Liver (tissue), 3 donors: ENCODE results near the gene AOAH.

Experiments used
- CTCF ChIP-seq: fragments of 150-350 bp; IDR thresholded peaks from 2 replicates; pipeline ENCODE4 v1.5.1; 2017; ENCODE audit warnings: improper control_type of control experiment, low read depth, low read length; ENCODE audit not compliant: missing input control
- JUND ChIP-seq, 2 donors: IDR thresholded peaks; 2 replicates each; pipeline ENCODE4 v1.6.1; 2016; ENCODE audit warnings: antibody characterized with exemption in 2 of 2
- MAX ChIP-seq: IDR thresholded peaks from 2 replicates; pipeline ENCODE4 v1.6.1; 2016; ENCODE audit warnings: antibody characterized with exemption
- REST ChIP-seq: IDR thresholded peaks from 2 replicates; pipeline ENCODE4 v1.6.1; 2016; ENCODE audit warnings: antibody characterized with exemption, mild to moderate bottlenecking
- RXRA ChIP-seq, 2 donors: IDR thresholded peaks; 2 replicates each; pipeline ENCODE4 v1.6.1; 2017 to 2018; ENCODE audit warnings: antibody characterized with exemption in 2 of 2, mild to moderate bottlenecking in 1 of 2
- TAF1 ChIP-seq: conservative IDR thresholded peaks from 2 replicates; pipeline ENCODE4 v1.6.1; 2016; ENCODE audit warnings: antibody characterized with exemption, mild to moderate bottlenecking
- YY1 ChIP-seq: IDR thresholded peaks from 2 replicates; pipeline ENCODE4 v1.6.1; 2016; ENCODE audit warnings: antibody characterized with exemption, mild to moderate bottlenecking
- donor health status: healthy.
- donor health status: healthy.

- TF ChIP-seq MAX = no peak
- no peak for TF ChIP-seq CTCF
- TF ChIP-seq RXRA (IDR thresholded peaks at IDR 0.05) = no peak
- no peak for TF ChIP-seq JUND (IDR thresholded peaks at IDR 0.05)
- no peak for TF ChIP-seq REST
- no peak for TF ChIP-seq TAF1
- no peak for TF ChIP-seq YY1
Observed at GRCh38 chr7:36546331-36546730, 178.0 kb downstream of the AOAH start.
